H4 (cell line): ENCODE measurements around the gene EFCC1. TPM values are rescaled to one million over a fixed set of nuclear protein-coding genes. Genes with fewer than 3 reads are reported as not detected.

Source experiments
- DNase-seq: peaks from one replicate; pipeline ENCODE4 v3.0.0-alpha.2; 2015; ENCODE audit warnings: low spot score
- total RNA-seq: library from RNA; depleted of rRNA; stranded (reverse); fragments of >200 nt; shearing (Covaris generic); gene quantifications from 2 replicates; pipeline ENCODE4 v1.2.3, GENCODE V29; 2014

The EFCC1 gene
- total RNA-seq, 1 experiment from 2014 or later: 1.2 TPM

DNA sequence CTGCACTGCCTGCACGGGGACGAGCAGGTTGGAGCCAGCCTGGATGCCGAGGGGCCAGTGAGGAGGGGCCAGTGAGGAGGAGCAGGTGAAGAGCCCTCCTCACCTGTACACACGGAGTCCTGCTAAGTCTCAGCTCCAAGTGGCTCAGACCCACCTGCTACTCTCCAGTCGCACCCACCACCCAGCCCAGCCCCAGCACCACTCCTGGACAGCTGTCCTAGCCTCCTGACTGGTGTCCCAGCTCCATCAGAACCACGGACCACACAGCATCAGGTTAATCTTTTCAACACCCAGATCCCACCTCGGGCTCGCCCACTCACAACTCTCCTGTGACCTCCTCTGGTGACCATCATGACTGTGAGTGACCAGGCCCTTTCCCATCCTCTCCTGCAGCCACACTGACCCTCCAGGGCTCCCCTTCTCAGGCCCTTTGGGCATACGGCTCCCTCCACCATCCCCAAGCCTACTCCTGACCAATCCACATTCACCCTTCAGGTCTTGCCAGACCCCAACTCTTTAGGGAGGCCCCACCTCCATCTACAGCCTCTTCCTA, 13.8 kb downstream of the EFCC1 start:
- DNase-seq: no peak

DNA sequence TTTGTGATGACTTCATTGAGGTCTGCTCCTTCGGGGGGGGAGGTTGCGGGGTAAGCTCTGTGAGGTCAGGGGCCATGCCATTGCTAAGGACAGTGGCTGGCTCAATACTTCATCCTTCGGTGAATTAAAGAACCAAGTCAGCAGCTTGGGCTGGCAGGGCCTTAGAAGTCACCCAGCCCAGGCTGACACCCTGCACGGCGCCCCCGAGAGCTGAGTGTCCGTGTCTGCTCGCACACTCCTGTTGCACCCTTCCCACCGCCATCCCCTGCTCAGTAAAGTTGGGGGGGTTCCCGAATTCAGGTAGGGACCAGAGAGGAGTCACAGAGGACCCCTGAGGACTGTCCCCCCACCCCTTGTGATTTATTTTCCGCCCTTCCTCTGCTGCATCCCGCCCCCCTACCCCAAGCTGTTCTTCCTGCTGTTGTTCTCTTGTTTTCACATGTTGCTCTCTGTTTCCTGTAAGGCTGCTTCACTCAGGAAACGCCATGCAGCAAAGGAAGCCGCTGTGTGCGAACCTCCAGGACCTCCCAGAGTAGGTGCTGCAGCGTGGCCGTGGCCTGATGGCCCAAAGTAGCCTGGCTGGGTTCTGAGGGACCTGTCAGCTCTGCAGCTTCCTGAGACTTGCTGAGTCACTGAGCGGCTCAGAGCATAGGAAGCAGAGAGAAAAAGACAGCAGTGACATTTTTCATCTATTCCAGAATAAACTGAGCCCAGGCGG, 14.4 kb downstream of the EFCC1 start:
- DNase-seq: no peak

DNA sequence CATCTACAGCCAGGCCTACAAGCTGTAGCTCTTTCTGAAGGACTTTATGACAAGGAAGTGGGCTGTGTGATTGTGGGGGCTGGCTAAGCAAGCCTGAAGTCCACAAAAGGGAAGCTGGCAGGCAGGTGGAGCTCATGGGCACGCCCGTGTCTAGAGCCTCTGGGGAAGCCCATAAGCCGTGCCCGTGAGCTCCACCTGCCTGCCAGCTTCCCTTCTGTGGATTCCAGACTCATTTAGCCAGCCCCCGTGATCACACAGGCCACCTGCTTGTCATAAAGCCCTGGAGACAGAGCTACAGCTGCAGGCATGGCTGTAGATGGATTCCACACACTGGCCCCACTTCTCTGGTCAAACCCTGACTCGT, 15.2 kb downstream of the EFCC1 start:
- DNase-seq: peak; percentile 57

DNA sequence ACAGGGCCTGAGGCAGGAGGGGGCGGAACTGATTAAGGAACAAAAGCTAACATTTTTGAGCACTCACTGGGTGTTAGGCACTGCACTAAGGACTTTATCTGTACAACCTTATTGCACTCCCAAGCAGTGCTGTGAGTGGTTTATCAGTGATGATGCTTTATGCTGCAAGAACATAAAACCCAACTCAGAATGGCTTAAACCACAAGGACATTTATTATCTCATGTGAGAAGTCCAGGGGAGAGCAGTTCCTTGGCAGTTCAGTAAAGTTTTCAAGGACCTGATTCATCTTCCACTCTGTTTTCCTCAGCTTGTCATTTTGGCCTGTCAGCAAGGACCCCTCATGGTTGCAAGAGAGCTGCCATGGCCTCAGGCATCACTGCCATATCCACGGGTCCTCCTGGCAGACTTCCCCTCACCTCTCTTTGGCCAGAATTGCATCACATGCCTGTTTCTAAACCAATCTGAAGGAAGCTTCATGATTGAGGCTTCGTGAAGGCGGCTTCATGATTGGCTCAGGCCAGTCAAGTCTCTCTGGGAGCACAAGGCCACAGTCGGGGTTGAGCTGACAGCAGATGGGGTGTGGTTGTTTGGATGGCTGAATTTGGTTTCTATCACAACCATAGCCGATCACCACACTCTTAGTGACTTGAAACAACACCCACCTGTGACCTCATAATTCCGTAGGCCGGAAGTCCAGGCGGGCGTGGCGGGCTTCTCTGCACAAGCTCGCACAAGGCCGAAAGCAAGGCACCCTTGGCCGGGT, 15.8 kb downstream of the EFCC1 start:
- DNase-seq: no peak

- DNase-seq: no peak
Observed at GRCh38 chr3:129017484-129017899, 16.4 kb downstream of the EFCC1 start.

GRCh38 chr3:129018271-129018670, 17.2 kb downstream of the EFCC1 start:
- no peak for DNase-seq

DNA sequence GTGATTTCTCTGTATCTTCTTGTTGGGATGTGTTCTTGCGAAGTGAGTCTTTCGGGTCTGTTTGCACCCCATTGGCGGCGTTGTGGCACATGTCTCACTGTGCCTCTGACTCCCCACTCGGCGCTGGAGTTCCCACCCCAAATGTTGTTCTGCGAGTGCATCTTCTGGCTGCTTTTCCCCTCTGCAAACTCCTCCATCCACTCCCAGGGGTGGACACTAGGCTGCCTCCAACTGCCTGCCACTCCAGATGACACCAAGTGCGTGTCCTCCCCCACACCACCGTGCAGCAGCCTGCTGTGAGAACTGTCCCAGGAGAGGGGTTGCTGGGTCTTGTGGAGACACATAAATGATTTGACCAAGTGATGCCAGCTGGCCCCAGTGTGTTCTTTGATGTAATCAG, 17.6 kb downstream of the EFCC1 start:
- DNase-seq: no peak

DNA sequence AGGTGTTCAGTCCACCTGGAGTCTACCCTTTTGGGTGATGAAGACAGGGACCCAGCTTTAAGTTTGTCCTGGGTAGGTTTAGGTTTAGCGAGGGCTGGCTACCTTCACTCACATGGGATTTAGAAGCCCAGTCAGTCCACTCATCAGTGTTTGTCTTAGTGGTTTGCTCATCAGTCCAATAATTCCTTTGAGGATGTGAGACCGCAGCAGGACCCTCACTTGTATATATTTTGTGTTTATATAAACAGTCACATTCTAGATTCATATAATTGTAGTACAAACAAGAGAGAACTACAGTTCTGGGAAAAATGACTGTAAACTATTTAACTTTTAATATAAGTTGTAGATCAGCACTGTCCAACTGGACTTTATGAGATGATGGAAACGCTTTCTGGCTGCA, 18.2 kb downstream of the EFCC1 start:
- no peak for DNase-seq

DNA sequence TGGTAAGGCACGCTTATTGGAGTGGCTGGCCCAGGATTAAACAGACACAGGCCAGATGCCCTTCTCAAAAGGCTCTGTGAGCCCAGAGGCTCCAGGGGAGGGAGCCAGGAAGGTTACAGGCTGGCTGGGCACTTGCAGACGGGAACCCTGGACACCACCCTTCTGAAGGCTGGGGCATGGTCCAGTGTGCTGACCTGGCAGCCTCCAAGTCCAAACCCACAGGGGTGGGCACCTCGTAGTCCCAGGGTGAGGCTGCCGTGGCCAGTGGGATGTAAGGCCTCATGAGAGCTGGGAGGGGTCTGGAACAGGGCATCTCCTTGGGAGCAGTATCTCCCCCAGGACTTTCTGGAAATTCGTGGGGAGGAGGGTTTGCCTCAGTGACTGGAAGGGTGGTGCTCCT, 19.6 kb downstream of the EFCC1 start:
- DNase-seq: no peak

DNA sequence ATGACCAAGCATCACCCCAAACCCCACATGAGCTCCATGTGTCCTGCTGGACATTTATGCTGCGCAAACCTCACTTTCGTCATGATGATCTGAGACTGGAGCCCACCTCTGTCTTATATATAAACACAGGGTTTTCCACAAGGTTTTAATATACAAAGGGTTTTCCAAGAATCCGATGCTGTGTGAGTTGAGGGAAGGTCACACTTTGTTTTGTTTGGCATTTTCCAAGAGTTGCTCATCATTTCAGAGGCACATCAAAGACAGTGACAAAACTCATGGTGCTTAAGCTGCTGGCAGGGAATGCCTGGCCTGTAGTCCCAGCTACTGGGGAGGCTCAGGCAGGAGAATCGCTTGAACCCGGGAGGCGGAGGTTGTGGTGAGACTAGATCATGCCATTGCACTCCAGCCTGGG, 20.0 kb downstream of the EFCC1 start:
- peak; percentile 68 for DNase-seq

DNA sequence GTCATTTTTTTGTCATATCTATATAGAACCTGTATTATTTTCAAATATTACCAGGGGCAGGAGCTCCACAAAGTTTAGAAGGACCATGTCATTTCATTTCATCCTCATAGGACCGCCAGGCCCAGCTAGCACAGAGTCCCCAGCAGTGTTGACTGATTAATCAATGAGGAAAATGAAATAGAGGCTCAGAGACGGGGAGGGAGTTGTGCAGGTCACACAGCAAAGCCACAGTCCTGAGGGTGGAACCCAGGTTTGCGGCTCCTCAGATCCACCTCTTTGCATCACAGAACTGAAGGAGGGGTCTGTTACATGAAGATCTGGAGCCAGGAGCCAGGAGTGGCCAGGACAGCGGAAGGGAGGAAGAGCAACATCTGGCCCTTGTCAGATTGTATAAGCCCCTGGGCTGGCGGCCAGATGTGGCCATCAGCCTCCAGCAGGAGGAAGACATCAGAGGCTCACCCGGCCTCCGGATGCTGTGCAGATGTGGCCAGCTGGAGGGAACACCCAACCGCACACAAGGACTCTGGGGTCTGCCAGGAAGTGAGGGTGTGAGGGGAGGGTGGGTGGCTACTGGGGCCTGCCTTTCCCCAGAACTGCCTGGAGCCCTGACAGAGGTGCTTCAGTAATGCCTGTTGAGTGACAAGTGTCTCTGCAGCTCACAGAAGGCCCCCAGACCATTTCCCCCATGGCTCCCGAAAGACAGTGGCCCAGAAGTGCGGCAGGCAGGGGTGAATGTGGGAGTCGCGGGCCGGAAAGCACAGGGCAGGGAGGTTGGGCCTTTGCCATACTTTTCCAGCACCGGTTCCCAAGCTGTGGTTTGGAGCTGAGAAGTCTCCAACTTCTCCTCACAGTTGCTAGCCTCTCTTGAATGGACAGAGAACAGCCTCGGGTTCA, 21.3 kb downstream of the EFCC1 start:
- no peak for DNase-seq

DNA sequence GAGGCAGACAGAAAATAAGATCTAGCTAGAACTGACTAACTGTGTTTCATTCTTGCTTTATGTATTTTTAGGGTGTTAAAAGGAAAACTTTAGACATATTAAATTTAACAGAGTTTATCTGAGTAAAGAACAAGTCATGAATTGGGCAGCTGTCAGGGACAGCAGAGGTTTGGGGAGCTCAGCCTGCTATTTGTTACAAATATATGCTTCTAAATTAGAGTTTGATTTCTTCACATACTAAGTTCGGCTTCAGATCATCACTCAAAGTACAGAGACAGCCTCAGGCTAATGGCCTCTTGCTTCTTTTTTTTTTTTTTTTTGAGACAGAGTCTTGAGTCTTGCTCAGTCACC, 21.9 kb downstream of the EFCC1 start:
- DNase-seq: no peak

DNA sequence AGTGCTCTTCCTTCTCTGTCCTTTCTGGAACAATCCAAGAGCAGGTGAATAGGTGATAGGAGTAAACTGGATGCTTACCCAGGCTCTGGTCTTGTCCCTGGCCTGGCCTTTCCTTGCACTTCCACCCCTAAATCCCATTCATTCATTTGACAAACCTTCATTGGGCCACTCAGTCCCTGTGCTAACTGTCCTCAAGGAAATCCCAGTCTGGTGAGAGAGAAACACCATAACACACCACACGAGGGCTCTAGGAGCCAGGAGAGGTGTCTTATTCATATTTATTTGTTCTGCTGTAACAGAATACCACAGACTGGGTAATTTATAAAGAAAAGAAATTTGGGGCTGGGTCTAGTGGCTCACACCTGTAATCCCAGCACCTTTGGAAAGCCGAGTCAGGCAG, 22.8 kb downstream of the EFCC1 start:
- DNase-seq: peak; percentile 45

- DNase-seq: no peak
Observed at GRCh38 chr3:129025108-129025507, 24.0 kb downstream of the EFCC1 start.

DNA sequence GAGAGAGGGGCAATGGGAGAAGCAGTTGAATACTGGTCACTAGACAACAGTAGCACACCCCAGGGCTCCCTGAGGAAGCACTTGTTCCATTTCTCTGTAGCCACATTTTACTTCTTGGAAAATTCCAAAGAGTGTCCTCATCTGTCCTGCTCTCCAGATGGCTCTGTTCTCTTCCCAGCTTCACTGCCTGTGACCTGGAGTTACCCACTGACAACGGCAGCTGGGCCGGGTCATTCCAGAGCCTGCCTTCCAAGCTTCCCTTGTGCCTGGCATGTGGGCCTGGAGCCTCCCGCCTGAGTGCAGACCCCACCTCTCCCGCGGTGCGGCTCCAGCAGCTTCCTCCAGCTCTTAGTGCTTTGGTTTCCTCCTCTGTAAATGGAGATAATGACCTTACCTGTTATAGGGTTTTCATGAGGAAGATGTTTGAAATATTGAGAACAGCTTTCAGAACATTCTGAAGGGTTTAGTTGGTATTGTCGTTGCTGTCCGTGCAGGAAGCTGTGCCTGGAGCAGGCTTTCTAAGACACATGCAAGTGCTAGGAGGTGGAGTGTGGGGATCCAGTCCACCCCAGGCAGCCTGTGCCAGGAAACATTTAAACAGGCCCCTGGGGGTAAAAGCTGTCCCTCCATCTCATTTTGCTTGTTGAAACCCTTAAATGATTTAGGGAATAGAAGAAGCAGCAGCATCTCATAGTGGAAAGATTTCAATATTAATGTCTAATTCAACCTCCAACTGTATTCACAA, 24.8 kb downstream of the EFCC1 start:
- no peak for DNase-seq

DNA sequence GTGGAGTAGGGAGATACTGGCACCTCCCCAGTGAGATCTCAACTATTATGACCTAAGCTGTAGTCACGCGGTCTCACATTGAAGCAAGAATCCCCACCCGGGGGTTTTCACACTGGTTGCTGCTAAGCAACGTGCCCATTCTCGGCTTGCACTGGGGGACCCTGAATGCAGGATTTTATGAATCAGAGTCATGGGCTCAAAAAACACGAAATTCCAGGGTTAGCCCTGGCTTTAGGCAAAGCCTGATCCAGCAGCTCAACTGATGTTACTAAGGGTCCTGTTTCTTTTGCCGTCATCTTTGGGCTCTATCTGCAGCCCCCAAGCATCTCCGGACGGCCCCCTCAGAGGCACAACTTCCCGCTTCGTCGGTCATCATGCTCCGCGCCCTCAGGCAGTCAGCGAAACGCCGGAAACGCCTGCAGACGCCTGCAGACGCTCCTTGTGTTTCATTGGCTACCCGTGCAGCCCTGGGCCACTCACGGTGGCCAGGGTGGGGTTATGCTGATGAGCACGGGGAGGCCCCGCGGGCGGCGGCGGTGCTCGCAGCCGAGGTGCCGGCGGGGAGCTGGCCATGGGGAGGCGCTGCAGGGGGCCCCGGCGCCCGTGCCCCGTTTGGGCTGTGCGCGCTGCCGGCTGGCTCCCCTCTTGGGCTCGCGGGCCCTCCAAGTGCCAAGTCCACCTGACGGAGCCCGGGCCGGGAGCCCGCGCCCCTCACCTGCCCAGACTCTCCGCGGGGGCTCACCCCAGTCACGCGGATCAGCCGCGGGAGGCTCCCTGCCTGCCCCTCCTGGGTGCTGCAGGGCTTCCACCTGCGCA, 25.8 kb downstream of the EFCC1 start:
- DNase-seq: no peak

GRCh38 chr3:129027544-129027880, 26.4 kb downstream of the EFCC1 start:
- DNase-seq: no peak

GRCh38 chr3:129028866-129029265, 27.8 kb downstream of the EFCC1 start:
- DNase-seq: no peak

GRCh38 chr3:129030611-129031010, 29.5 kb downstream of the EFCC1 start:
- DNase-seq: no peak

DNA sequence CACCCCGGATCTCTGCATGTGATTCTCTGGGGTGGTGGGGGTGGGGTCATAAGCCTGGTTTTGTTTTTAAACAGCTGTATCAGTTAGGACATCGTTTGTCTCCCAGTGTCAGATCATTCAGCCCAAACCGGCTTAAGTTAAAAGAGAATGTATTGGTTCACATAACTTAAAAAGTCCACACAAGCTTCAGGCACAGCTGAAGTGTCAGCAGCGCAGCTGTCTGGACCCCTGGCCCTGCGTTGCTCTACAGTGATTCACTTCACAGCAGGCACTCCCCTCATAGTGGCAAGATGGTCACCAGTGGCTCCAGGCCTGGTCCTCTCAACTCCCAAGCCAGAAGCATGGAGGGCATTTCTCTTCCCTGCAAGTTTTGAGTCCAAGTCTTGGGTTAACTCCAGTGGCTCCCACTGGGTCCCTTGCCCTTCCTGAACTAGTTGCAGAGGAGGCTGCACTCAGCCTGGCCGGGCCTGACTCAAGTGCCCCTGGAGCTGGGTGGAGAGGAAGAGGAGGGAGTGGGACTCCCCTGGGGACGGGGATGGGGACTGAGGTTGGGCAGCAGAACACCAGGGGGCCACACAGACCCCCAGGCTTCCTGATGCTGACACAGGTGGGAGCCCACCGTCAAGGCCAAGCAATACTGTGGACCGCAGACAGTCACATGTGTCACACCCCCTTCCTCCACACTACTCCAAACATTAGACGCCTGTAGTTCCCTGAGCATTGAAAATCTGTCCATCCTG, 30.5 kb downstream of the EFCC1 start:
- DNase-seq: no peak
